SH-SY5Y (cell line): ENCODE data around the gene PPP1R16B.

Experiments used
- GATA2 ChIP-seq: IDR thresholded peaks from 2 replicates; pipeline ENCODE4 v1.6.1; 2011; ENCODE audit warnings: mild to moderate bottlenecking, low read depth, low read length
- GATA3 ChIP-seq: IDR thresholded peaks from 2 replicates; pipeline ENCODE4 v1.6.1; 2011; ENCODE audit warnings: low read depth, mild to moderate bottlenecking, low read length, moderate library complexity

DNA sequence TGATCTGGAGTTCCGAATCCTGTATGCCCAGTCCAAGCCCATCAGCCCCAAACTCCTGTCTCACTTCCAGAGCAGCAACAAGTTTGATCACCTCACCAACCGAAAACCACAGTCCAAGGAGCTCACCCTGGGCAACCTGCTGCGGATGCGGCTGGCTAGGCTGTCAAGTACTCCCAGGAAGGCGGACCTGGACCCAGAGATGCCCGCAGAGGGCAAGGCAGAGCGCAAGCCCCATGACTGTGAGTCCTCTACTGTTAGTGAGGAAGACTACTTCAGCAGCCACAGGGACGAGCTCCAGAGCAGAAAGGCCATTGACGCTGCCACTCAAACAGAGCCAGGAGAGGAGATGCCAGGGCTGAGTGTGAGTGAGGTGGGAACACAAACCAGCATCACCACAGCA lies 146.1 kb downstream of the PPP1R16B start:
- TF ChIP-seq GATA3 = no peak
- no peak for TF ChIP-seq GATA2
